ENCODE results near the gene GAREM1.

GAREM1 gene

GRCh38 chr18:32362484-32362883, 108.2 kb downstream of the GAREM1 start:
- no peaks in the 10 kb centered on the region for H3K36me3 ChIP-seq (ENCODE audit: insufficient read depth, low read length)
- ATAC-seq (ENCODE audit: insufficient read depth, low read depth) (no peak), DNase-seq (no peak)
- H3K4me1 ChIP-seq (ENCODE audit: insufficient read depth, low read length) = no peaks in the 10 kb centered on the region
- no peak overlapping the region for H3K27ac ChIP-seq (ENCODE audit: low read length)
- H3K27me3 ChIP-seq (ENCODE audit: insufficient read depth, low read length, poor library complexity) = peaks cover 7% of the 10 kb centered on the region
- H3K9ac ChIP-seq (ENCODE audit: low read depth, low read length) = no peak overlapping the region
- H3K4me3 ChIP-seq (ENCODE audit: low read depth in 1 of 2, low read length in 2 of 2) = no peak overlapping the region
- H3K4me2 ChIP-seq (ENCODE audit: insufficient read depth, low read length) = no peak overlapping the region
- H3K79me2 ChIP-seq (ENCODE audit: insufficient read depth, low read length) = no peaks in the 10 kb centered on the region
- TF ChIP-seq CTCF (IDR thresholded peaks at IDR 0.05; ENCODE audit: borderline replicate concordance, extremely low read depth, low read length, poor library complexity, severe bottlenecking) (no peak), EZH2 (IDR thresholded peaks at IDR 0.05; ENCODE audit: borderline replicate concordance, low read depth, low read length, severe bottlenecking) (no peak)
- no peaks in the 10 kb centered on the region for H4K20me1 ChIP-seq (ENCODE audit: insufficient read depth, low read length)
- no peaks in the 10 kb centered on the region for H3K9me3 ChIP-seq (ENCODE audit: insufficient read depth, low read length, severe bottlenecking)
- no peak overlapping the region for H2AFZ ChIP-seq (ENCODE audit: low read depth, low read length)

GRCh38 chr18:32360682-32361345, 109.9 kb downstream of the GAREM1 start:
- H4K20me1 ChIP-seq (ENCODE audit: insufficient read depth, low read length) = no peaks in the 10 kb centered on the region
- ATAC-seq (ENCODE audit: insufficient read depth, low read depth) (no peak), DNase-seq (no peak)
- H3K4me3 ChIP-seq (ENCODE audit: low read depth in 1 of 2, low read length in 2 of 2) = no peak overlapping the region
- no peaks in the 10 kb centered on the region for H3K4me1 ChIP-seq (ENCODE audit: insufficient read depth, low read length)
- no peak overlapping the region for H3K27ac ChIP-seq (ENCODE audit: low read length)
- no peak overlapping the region for H3K9ac ChIP-seq (ENCODE audit: low read depth, low read length)
- H3K4me2 ChIP-seq (ENCODE audit: insufficient read depth, low read length) = no peak overlapping the region
- TF ChIP-seq CTCF (IDR thresholded peaks at IDR 0.05; ENCODE audit: borderline replicate concordance, extremely low read depth, low read length, poor library complexity, severe bottlenecking) = no peak
- no peak for TF ChIP-seq EZH2 (IDR thresholded peaks at IDR 0.05; ENCODE audit: borderline replicate concordance, low read depth, low read length, severe bottlenecking)
- no peaks in the 10 kb centered on the region for H3K9me3 ChIP-seq (ENCODE audit: insufficient read depth, low read length, severe bottlenecking)
- peaks cover 7% of the 10 kb centered on the region for H3K27me3 ChIP-seq (ENCODE audit: insufficient read depth, low read length, poor library complexity)
- H3K36me3 ChIP-seq (ENCODE audit: insufficient read depth, low read length) = no peaks in the 10 kb centered on the region
- H3K79me2 ChIP-seq (ENCODE audit: insufficient read depth, low read length) = no peaks in the 10 kb centered on the region
- H2AFZ ChIP-seq (ENCODE audit: low read depth, low read length) = no peak overlapping the region

GRCh38 chr18:32358529-32358928, 112.2 kb downstream of the GAREM1 start:
- peaks cover 5% of the 10 kb centered on the region for H3K27me3 ChIP-seq (ENCODE audit: insufficient read depth, low read length, poor library complexity)
- H3K27ac ChIP-seq (ENCODE audit: low read length) = no peak overlapping the region
- no peaks in the 10 kb centered on the region for H3K79me2 ChIP-seq (ENCODE audit: insufficient read depth, low read length)
- H2AFZ ChIP-seq (ENCODE audit: low read depth, low read length) = no peak overlapping the region
- no peaks in the 10 kb centered on the region for H3K4me1 ChIP-seq (ENCODE audit: insufficient read depth, low read length)
- no peaks in the 10 kb centered on the region for H4K20me1 ChIP-seq (ENCODE audit: insufficient read depth, low read length)
- no peak overlapping the region for H3K9ac ChIP-seq (ENCODE audit: low read depth, low read length)
- H3K4me3 ChIP-seq (ENCODE audit: low read depth in 1 of 2, low read length in 2 of 2) = no peak overlapping the region
- no peak for ATAC-seq (ENCODE audit: insufficient read depth, low read depth)
- TF ChIP-seq CTCF (IDR thresholded peaks at IDR 0.05; ENCODE audit: borderline replicate concordance, extremely low read depth, low read length, poor library complexity, severe bottlenecking) = no peak
- TF ChIP-seq EZH2 (IDR thresholded peaks at IDR 0.05; ENCODE audit: borderline replicate concordance, low read depth, low read length, severe bottlenecking) = no peak
- DNase-seq = no peak
- H3K36me3 ChIP-seq (ENCODE audit: insufficient read depth, low read length) = no peaks in the 10 kb centered on the region
- no peaks in the 10 kb centered on the region for H3K9me3 ChIP-seq (ENCODE audit: insufficient read depth, low read length, severe bottlenecking)
- no peak overlapping the region for H3K4me2 ChIP-seq (ENCODE audit: insufficient read depth, low read length)

Data from DND-41 (cell line).